Heart left ventricle (tissue), 16 donors: ENCODE results near the gene PARP3. TPM values are rescaled to one million over a fixed set of nuclear protein-coding genes. Genes with fewer than 3 reads are reported as not detected.

Source experiments
- ATAC-seq, 4 donors: fragments of 200-7000 bp; cut with Tn5 transposase; one replicate each; pipeline ENCODE4 v1.9.1; 2020 to 2022; ENCODE audit warnings: moderate library complexity in 4 of 4, mild to moderate bottlenecking in 3 of 4, moderate number of reproducible peaks in 1 of 4
- DNase-seq, 5 donors: peaks; one replicate each; pipeline ENCODE4 v3.0.0-alpha.2; 2020
- H3K27ac ChIP-seq, 12 donors: fragments of 200-600 bp; sonication (generic) in 4 of 12; one replicate each; pipeline versions ENCODE4 v1.5.0 to v1.8.0; 2016 to 2022; ENCODE audit warnings: mild to moderate bottlenecking in 2 of 12
- H3K27me3 ChIP-seq, 9 donors: fragments of 200-600 bp; sonication (generic) in 2 of 9; one replicate each; pipeline versions ENCODE4 v1.5.1 to v1.8.0; 2016 to 2022; ENCODE audit warnings: mild to moderate bottlenecking in 3 of 9
- H3K36me3 ChIP-seq, 9 donors: fragments of 200-600 bp; sonication (generic) in 2 of 9; one replicate each; pipeline versions ENCODE4 v1.5.0 to v1.8.0; 2018 to 2022; ENCODE audit warnings: mild to moderate bottlenecking in 2 of 9
- H3K4me1 ChIP-seq, 12 donors: fragments of 200-600 bp; sonication (generic) in 4 of 12; one replicate each; pipeline versions ENCODE4 v1.5.0 to v1.8.0; 2016 to 2022; ENCODE audit warnings: mild to moderate bottlenecking in 3 of 12
- H3K4me3 ChIP-seq, 12 donors: fragments of 200-600 bp; sonication (generic) in 4 of 12; one replicate each; pipeline versions ENCODE4 v1.5.0 to v1.8.0; 2017 to 2022; ENCODE audit warnings: mild to moderate bottlenecking in 9 of 12, moderate library complexity in 4 of 12
- H3K9me3 ChIP-seq, 12 donors: fragments of 200-600 bp; sonication (generic) in 4 of 12; one replicate each; pipeline versions ENCODE4 v1.5.0 to v1.8.0; 2016 to 2022; ENCODE audit warnings: mild to moderate bottlenecking in 1 of 12
- POLR2A ChIP-seq, 2 donors: fragments of 450-650 bp; IDR thresholded peaks; one replicate each; pipeline ENCODE4 v1.6.1; 2017; ENCODE audit warnings: antibody characterized with exemption in 2 of 2, mild to moderate bottlenecking in 2 of 2, moderate library complexity in 2 of 2
- WGBS, 4 donors: extraction: QIAGEN DNeasy Blood & Tissue Kit in 2 of 4; methylation state at CpG; one replicate each; pipeline versions ENCODE4 v1.1.5 to v1.1.7; 2013 to 2018; 5-methylcytosine and 5-hydroxymethylcytosine counted together
- intact Hi-C, 10 donors: fragments of 100-400 bp; cut with DNase I; formaldehyde crosslinking; loops; one replicate each; pipeline versions ENCODE4 v1.11.1 to v1.14.2; 2022
- polyA plus RNA-seq, 2 donors: library from polyadenylated mRNA; stranded (reverse); fragments of 200-250 nt; gene quantifications; one replicate each; pipeline ENCODE4 v1.2.3, GENCODE V29; 2013
- total RNA-seq, 9 donors: library from RNA; depleted of rRNA in 2 of 9; stranded (reverse); fragments of >200 nt in 2 of 9; fragmentation: NEBNext Ultra II Directional in 3 of 9; extraction: Animal tissue kit (Norgen Biotek cat#: 25700) in 3 of 9; gene quantifications; one replicate each; pipeline versions ENCODE4 v1.1.0 to v1.2.4, GENCODE V29; 2016 to 2023
- TF ChIP-seq, protein P1 (sequence below), 12 donors: fragments of 200-600 bp; sonication (generic) in 4 of 12; IDR thresholded peaks; one replicate each; pipeline versions ENCODE4 v1.5.0 to v1.8.0; 2018 to 2022; ENCODE audit warnings: antibody characterized with exemption in 12 of 12, mild to moderate bottlenecking in 5 of 12
- donor health status: ischemic (EF 13 %, LVEDD 7.1; RV severe dilation, severe dysfunction).
- donor health status: healthy with polysubstance abuse.
- donor health status: DM: no; HTN: yes; CAD: no.
- donor health status: DM: no; HTN: no; CAD: no.
- donor health status: ischemic (EF 25% LVEDD 6.9; RV normal size, moderate dysfunction).
- donor health status: ischemic (EF 25% LVEDD 5.7; RV mildly dilated, moderate dysfunction).
- donor health status: healthy.
- donor health status: DM: yes; HTN: yes; CAD: no.
- donor health status: ischemic (EF 35%, LVEDD 5.7; RV mildly dilated, moderate dysfunction).
- donor health status: nonischemic (EF 11% LVEDD 7.7; RV severe dilation, severe dysfunction).
- donor health status: DM: yes; HTN: yes; CAD: no.
- donor health status: PGD.
- donor health status: ischemic (EF 29% LVEDD 5.4; RV normal size, mild dysfunction).
- donor health status: nonischemic (EF 23%, LVEDD 6.1; RV moderate dilation, normal function).

PARP3 gene
- total and polyA plus RNA-seq, 11 donors, result 7.0 to 37.5 (median 13.9) TPM

DNA sequence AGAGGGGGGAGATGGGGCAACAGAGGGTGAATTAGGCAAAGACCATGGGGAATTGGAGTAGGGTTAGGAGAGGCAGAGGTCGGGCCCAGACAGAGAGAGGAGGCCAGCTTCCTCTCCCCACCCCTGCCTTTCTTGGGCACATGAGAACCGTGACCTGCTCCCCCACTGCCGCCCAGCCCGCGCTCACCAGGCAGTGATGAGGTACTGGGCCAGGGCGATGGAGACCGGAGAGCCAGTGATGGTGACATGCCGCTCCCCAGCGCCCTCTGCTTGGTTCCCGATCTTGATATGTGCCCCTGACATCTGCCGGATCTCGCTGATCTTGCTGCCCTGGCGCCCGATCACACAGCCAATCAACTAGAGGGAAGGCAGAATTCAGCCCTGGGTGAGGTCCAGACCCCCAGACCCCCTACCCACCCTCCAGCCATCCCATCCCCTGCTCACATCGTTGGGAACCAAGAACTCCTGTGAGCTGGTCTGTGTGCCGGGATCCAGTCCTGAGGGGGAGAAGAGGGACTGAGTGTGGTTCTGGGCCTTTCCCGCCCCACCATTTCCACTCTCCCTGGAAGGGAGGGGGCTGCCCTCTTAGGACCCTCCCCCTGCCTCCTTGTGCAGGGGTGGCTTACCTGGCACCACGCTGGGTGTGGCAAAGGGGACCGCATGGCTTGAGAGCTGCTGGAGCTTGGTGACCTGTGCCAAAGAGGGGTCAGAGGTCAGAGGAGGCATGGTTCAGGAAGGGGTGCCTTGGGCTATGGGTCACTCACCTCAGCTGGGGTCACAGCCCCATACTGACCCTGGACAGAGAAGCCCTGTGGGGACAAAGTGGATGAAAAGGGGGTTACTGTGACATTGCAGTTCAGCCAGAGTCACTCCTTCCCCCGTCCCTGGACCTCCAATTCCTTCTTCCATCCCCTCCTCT lies 16.7 kb downstream of the PARP3 start:
- TF ChIP-seq, protein P1, sequence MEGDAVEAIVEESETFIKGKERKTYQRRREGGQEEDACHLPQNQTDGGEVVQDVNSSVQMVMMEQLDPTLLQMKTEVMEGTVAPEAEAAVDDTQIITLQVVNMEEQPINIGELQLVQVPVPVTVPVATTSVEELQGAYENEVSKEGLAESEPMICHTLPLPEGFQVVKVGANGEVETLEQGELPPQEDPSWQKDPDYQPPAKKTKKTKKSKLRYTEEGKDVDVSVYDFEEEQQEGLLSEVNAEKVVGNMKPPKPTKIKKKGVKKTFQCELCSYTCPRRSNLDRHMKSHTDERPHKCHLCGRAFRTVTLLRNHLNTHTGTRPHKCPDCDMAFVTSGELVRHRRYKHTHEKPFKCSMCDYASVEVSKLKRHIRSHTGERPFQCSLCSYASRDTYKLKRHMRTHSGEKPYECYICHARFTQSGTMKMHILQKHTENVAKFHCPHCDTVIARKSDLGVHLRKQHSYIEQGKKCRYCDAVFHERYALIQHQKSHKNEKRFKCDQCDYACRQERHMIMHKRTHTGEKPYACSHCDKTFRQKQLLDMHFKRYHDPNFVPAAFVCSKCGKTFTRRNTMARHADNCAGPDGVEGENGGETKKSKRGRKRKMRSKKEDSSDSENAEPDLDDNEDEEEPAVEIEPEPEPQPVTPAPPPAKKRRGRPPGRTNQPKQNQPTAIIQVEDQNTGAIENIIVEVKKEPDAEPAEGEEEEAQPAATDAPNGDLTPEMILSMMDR (IDR thresholded peaks at IDR 0.05), result no peak
- TF ChIP-seq POLR2A (IDR thresholded peaks at IDR 0.05), result no peak
- 90 to 96% (median 94%) methylated on average over 13 to 20 of the region's 20 CpGs for WGBS, 4 donors
- peaks cover 0 to 48% (median 28%) of the 10 kb centered on the region in 12 donors for H3K4me1 ChIP-seq

DNA sequence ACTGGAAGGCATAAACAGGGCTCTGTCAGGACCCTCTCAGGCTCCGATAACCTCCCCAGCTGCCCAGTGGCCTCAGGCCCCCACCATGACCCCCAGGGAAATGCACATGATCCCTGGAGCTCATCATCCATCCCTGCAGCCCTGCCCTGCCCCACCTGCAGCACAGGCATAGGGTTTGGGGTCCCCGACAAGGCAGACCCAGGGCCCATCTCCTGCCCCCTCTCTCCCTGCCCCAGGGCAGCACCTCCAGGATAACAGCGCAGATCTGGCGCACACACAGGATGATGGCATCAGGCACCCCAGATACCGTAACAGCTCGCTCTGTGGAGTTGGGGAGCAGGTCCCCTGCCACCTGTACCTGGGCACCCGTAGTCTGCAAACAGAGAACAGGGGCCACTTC lies 17.5 kb downstream of the PARP3 start:
- peaks cover 0 to 21% (median 0%) of the 10 kb centered on the region in 9 donors for H3K27me3 ChIP-seq

More for the DNA sequence above, 16.7 kb downstream of the PARP3 start:
- ATAC-seq (no peak), DNase-seq (peak in 2 of 5 donors; percentile 18 to 49)
- intact Hi-C loops, result no loop called here
- Histone ChIP-seq H3K9me3 (no peaks in the 10 kb centered on the region), H3K36me3 (peaks cover 0 to 34% (median 22%) of the 10 kb centered on the region in 9 donors), H3K27me3 (peaks cover 0 to 21% (median 0%) of the 10 kb centered on the region in 9 donors), H3K4me3 (no peak overlapping the region), H3K27ac (no peak overlapping the region)

DNA sequence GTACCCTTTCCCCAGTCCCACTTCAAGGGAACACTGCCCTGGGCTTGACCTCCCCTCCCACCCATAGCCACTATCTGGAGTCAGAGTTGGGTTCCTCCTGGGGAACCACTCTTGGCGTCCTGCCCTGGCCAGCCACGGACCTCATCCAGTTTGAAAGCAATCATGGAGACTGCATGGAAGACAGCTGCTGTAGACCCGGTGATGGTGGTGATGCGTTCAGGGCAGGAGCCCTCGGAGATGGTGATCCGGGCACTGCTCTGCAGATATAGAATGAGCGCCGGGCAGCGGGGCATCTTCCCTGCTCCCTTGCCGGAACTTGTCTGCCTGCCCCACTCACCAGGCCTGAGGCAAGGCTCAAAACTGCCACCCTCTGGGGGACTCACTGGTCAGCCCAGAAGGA lies 18.2 kb downstream of the PARP3 start:
- Histone ChIP-seq H3K27me3 (peaks cover 0 to 15% (median 0%) of the 10 kb centered on the region in 9 donors), H3K36me3 (peaks cover 0 to 34% (median 22%) of the 10 kb centered on the region in 9 donors), H3K4me3 (no peak overlapping the region), H3K9me3 (no peaks in the 10 kb centered on the region), H3K4me1 (peaks cover 0 to 58% (median 37%) of the 10 kb centered on the region in 12 donors), H3K27ac (no peak overlapping the region)
- WGBS, 4 donors, result 59 to 91% (median 86%) methylated on average over 3 to 10 of the region's 10 CpGs
- ATAC-seq (no peak), DNase-seq (peak in 2 of 5 donors; percentile 17 to 55)
- intact Hi-C loops, result loop anchor here in 1 of 10 donors (10.0 kb wide), 1 partner anchor 1606 kb away; the partner anchor contains the start of genes CYB561D2, NPRL2 and TMEM115
- TF ChIP-seq, protein P1 (IDR thresholded peaks at IDR 0.05), result no peak
- TF ChIP-seq POLR2A (IDR thresholded peaks at IDR 0.05), result no peak

More for the DNA sequence above, 17.5 kb downstream of the PARP3 start:
- 96 to 98% (median 97%) methylated on average over 7 of the region's 7 CpGs for WGBS, 4 donors
- intact Hi-C loops, result loop anchor here in 1 of 10 donors (10.0 kb wide), 1 partner anchor 1605 kb away; the partner anchor contains the start of genes CYB561D2, NPRL2 and TMEM115
- ATAC-seq, result no peak
- Histone ChIP-seq H3K4me1 (peaks cover 0 to 56% (median 31%) of the 10 kb centered on the region in 12 donors), H3K36me3 (peaks cover 0 to 34% (median 22%) of the 10 kb centered on the region in 9 donors), H3K9me3 (no peaks in the 10 kb centered on the region), H3K4me3 (no peak overlapping the region), H3K27ac (no peak overlapping the region)
- peak in 2 of 5 donors; percentile 1 to 53 for DNase-seq
- TF ChIP-seq POLR2A (IDR thresholded peaks at IDR 0.05), result no peak
- TF ChIP-seq, protein P1 (IDR thresholded peaks at IDR 0.05), result no peak

DNA sequence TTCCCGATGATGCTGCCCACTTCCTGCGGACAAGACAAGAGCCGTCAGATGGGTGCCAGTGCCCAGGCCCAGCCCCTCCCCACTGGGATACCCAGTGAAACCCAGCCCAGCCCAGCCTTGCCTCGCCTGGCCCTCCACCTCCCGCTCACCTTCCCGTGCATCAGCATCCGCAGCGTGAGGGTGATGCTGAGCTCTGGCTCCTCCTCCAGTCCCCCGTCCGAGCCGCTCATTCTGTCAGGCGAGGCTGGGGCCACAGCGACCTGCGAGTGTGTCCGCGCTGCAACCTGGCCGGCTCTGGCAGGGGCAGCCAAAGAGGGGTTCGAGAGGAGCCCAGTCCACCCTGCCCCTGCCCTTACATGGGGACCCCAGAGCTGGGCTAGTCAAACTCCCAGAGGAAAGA lies 18.8 kb downstream of the PARP3 start:
- DNase-seq, result peak in 1 of 5 donors; percentile 62
- no peaks in the 10 kb centered on the region for H3K9me3 ChIP-seq
- H3K4me3 ChIP-seq, result no peak overlapping the region
- H3K36me3 ChIP-seq, result peaks cover 0 to 34% (median 22%) of the 10 kb centered on the region in 9 donors
- peaks cover 0 to 9% (median 0%) of the 10 kb centered on the region in 9 donors for H3K27me3 ChIP-seq
- H3K4me1 ChIP-seq, result peaks cover 0 to 58% (median 41%) of the 10 kb centered on the region in 12 donors
- TF ChIP-seq POLR2A (IDR thresholded peaks at IDR 0.05), result no peak
- TF ChIP-seq, protein P1 (IDR thresholded peaks at IDR 0.05), result no peak
- intact Hi-C loops, result loop anchor here in 1 of 10 donors (10.0 kb wide), 1 partner anchor 1606 kb away; the partner anchor contains the start of genes CYB561D2, NPRL2 and TMEM115
- WGBS, 4 donors, result 93 to 95% (median 95%) methylated on average over 16 to 18 of the region's 18 CpGs
- ATAC-seq, result no peak
- peak overlapping the region in 2 of 12 donors; percentile 79 to 80 for H3K27ac ChIP-seq
